Left ventricle myocardium inferior (tissue), 1 donor: ENCODE results near the gene IL1RL1. TPM values are rescaled to one million over a fixed set of nuclear protein-coding genes. Genes with fewer than 3 reads are reported as not detected.

Experiments
- DNase-seq: peaks from one replicate; pipeline ENCODE4 v3.0.0-alpha.2; 2020
- H3K27ac ChIP-seq: fragments of 200-600 bp; replicated peaks from 2 replicates; pipeline ENCODE4 v1.8.0; 2021
- H3K27me3 ChIP-seq: fragments of 200-600 bp; 2 replicates; pipeline ENCODE4 v1.8.0; 2021; ENCODE audit warnings: low read depth
- H3K36me3 ChIP-seq: fragments of 200-600 bp; 2 replicates; pipeline ENCODE4 v1.8.0; 2021
- H3K4me1 ChIP-seq: fragments of 200-600 bp; 2 replicates; pipeline ENCODE4 v1.8.0; 2021
- H3K4me3 ChIP-seq: fragments of 200-600 bp; 2 replicates; pipeline ENCODE4 v1.8.0; 2021; ENCODE audit warnings: mild to moderate bottlenecking, moderate library complexity
- H3K9me3 ChIP-seq: fragments of 200-600 bp; replicated peaks from 2 replicates; pipeline ENCODE4 v1.8.0; 2021
- intact Hi-C: fragments of 100-400 bp; cut with micrococcal nuclease; formaldehyde crosslinking; loops from one replicate; pipeline ENCODE4 v1.11.0; 2022
- total RNA-seq: library from RNA; stranded (reverse); fragmentation: NEBNext Ultra II Directional; extraction: Animal tissue kit (Norgen Biotek cat#: 25700); gene quantifications from one replicate; pipeline ENCODE4 v1.2.1, GENCODE V29; 2021
- TF ChIP-seq, protein P1 (sequence below): fragments of 200-600 bp; IDR thresholded peaks from 2 replicates; pipeline ENCODE4 v1.8.0; 2021; ENCODE audit warnings: antibody characterized with exemption, mild to moderate bottlenecking, borderline replicate concordance
- donor health status: DM: no; HTN: yes; CAD: no; lungs with severe emphysema.

Gene IL1RL1
- total RNA-seq, 1 donor from 2014 or later = 1.1 TPM

DNA sequence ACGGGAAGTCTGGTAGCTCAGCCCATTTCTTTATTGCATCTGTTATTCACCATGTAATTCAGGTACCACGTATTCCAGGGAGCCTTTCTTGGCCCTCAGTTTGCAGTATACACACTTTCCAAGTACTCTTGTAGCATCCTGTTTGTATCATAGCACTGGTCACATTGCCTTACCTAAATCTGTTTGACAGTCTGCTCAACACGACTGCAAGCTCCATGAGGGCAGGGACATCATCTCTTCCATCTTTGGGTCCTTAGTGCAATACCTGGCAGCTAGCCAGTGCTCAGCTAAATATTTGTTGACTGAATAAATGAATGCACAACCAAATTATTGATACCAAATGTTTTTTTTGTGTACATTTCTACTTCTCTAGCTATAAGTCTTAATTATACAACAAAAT, 33.0 kb downstream of the IL1RL1 start:
- no peaks in the 10 kb centered on the region for H3K4me1 ChIP-seq
- H3K36me3 ChIP-seq = no peaks in the 10 kb centered on the region
- intact Hi-C loops = loop anchor here (10.0 kb wide), 1 partner anchor 90 kb away; no protein-coding TSS in a partner anchor
- DNase-seq = no peak
- TF ChIP-seq, protein P1, sequence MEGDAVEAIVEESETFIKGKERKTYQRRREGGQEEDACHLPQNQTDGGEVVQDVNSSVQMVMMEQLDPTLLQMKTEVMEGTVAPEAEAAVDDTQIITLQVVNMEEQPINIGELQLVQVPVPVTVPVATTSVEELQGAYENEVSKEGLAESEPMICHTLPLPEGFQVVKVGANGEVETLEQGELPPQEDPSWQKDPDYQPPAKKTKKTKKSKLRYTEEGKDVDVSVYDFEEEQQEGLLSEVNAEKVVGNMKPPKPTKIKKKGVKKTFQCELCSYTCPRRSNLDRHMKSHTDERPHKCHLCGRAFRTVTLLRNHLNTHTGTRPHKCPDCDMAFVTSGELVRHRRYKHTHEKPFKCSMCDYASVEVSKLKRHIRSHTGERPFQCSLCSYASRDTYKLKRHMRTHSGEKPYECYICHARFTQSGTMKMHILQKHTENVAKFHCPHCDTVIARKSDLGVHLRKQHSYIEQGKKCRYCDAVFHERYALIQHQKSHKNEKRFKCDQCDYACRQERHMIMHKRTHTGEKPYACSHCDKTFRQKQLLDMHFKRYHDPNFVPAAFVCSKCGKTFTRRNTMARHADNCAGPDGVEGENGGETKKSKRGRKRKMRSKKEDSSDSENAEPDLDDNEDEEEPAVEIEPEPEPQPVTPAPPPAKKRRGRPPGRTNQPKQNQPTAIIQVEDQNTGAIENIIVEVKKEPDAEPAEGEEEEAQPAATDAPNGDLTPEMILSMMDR = no peak
- H3K4me3 ChIP-seq = no peak overlapping the region
- no peaks in the 10 kb centered on the region for H3K9me3 ChIP-seq
- H3K27ac ChIP-seq = no peak overlapping the region
- H3K27me3 ChIP-seq = peaks cover 10% of the 10 kb centered on the region

DNA sequence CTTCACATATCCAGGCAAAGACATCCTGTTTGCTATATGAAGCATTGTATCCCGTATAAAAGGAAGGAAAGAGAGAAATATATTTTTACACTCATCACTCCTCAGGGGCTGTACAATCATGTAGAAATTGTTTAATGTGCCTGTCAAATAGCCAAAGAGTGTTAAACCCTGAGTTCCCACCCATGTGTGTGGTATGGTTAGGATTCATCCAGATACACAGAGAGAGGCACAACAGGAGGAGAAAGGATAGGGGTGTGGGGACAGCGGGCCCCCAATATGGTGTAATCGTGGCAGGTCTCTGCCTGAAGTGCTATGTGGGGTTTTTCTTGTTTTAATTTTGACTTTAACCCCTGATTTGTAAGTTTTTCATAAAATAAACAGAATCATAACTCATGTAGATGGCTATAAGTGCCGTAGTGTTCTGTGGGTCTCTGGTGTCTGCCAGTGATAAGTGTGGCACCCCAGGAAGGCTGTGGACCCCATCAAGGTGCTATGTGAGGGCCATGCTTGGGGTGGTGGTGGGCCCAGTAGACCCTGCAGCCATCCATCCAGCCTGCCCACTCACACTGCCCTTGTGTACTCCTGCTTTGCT, 34.1 kb downstream of the IL1RL1 start:
- Histone ChIP-seq H3K4me1 (no peaks in the 10 kb centered on the region), H3K36me3 (no peaks in the 10 kb centered on the region), H3K27ac (no peak overlapping the region), H3K4me3 (no peak overlapping the region), H3K27me3 (peaks cover 10% of the 10 kb centered on the region), H3K9me3 (no peaks in the 10 kb centered on the region)
- intact Hi-C loops = loop anchor here (10.0 kb wide), 1 partner anchor 91 kb away; no protein-coding TSS in a partner anchor
- DNase-seq = no peak
- TF ChIP-seq, protein P1 = no peak

DNA sequence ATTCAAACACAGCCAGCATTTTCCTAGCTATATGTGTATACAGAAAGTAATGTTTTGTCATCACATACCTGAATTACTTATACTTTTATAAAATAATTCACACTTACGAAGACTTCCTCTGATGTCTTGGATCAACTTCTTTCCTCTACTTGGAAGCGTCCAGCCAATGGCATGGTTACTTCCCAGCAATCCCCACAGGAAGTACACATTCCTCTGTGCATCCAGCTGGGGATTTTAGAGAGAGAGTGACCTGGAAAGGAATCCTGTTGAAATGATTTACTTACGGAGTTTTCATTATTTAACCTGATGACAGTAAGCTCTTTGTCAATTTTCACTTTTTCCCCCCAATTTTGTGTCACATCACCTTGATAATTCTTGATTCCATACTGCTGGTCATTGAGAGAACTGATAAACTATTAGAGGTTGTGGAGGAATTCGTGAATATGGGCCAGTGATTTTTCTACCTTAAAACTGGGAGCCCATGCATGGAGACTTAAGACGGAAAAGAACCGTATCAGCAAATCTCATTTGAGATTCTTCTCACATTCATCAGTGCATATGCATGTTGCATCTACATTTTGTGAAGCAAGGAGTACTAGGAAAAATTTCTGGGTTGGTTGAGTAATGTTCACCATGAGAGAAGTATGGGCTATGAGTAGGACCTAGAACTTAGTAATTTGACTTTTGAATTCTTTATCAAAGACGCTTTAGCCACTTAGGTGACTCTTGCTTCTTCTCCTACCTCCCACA, 35.2 kb downstream of the IL1RL1 start:
- TF ChIP-seq, protein P1 = no peak
- no peak for DNase-seq
- no peaks in the 10 kb centered on the region for H3K4me1 ChIP-seq
- H3K9me3 ChIP-seq = no peaks in the 10 kb centered on the region
- H3K27me3 ChIP-seq = peaks cover 10% of the 10 kb centered on the region
- intact Hi-C loops = loop anchor here (10.0 kb wide), 1 partner anchor 92 kb away; no protein-coding TSS in a partner anchor
- H3K27ac ChIP-seq = no peak overlapping the region
- H3K4me3 ChIP-seq = no peak overlapping the region
- H3K36me3 ChIP-seq = no peaks in the 10 kb centered on the region

DNA sequence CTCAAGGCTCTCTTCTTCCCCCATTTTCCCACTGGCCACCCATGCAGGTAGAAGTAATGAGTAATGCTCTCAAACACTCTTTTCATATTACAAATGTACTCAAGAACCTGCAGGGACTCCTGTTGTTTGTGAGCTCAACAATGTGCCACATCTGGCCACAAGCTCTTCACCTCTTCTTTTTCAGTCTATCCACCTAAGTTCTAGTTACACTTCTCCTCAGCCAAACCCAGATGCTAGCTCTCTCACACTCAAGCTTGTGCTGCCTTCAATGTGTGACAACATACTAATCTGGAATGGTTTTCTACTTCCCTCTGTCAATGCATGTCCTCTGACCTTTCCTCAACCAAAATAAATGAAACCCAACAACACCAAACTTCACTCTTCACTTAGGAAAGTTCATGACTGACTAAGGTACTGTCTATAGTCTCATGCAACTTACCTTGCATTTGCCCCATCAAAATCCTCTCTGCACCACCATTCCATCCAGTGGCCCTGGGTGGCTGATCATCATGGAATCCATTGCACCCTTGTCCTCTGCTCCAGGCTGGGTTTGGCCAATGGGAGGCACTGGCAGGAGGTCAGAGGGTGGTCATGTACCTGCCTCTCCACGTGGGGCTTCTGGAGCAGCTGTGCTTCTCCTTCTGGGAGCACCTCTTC, 38.9 kb downstream of the IL1RL1 start:
- H3K4me1 ChIP-seq = peaks cover 3% of the 10 kb centered on the region
- H3K27ac ChIP-seq = no peak overlapping the region
- no peak overlapping the region for H3K4me3 ChIP-seq
- intact Hi-C loops = loop anchor here (10.0 kb wide), 1 partner anchor 325 kb away; no protein-coding TSS in a partner anchor
- TF ChIP-seq, protein P1 = no peak
- H3K9me3 ChIP-seq = no peaks in the 10 kb centered on the region
- H3K36me3 ChIP-seq = no peaks in the 10 kb centered on the region
- DNase-seq = no peak
- peaks cover 6% of the 10 kb centered on the region for H3K27me3 ChIP-seq

DNA sequence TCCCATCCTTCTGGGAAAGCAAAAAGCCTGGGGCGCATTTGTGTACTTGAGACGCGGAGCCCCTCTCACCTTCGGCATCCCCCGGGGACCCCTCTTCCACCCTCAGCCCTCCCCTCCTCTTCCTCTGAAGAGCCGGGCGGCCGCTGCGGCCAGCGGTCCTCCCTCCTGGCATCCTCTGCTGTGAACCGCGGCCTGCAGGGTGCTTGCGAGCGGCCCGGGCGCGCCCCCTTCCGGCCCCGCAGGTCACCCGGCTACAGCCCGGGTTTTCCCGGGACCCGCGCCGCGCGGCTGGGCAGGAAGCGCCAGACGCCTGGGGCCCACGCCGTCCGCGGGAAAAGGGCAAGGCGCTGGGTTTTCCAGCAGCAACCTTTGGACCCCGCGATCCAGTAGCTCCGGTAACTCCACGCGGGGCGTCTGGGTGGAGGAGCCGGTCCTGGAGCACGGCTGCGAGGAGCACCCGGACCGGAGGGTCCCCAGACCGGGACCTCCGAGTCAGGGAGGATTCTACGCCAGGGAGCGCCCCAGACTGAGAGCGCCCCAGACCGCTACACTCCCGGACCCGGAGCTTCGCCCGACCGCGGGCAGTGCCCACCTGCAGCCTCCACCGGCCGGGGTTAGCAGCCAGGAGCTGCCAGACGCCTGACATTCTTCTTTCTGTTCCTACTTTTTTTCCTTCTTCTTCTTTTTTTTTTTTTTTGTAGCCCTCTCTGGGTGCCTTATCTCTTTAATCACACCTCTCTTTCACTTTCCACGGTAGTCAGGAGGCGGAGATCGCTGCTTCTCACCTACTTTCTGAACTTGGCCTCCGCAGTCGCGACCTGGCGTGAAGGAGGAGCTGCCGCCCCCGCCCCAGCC, 44.4 kb downstream of the IL1RL1 start, which contains the start of gene IL18R1:
Gene IL18R1 (plus strand): TSS at position 271 of the 855 bp plus-strand sequence. CDS start 6,865 bp downstream, outside the sequence.
- TF ChIP-seq, protein P1 = peak; percentile 88
- Histone ChIP-seq H3K9me3 (no peaks in the 10 kb centered on the region), H3K4me3 (peak within 1 kb of the TSS; percentile 75), H3K4me1 (peaks cover 18% of the 10 kb centered on the region), H3K27me3 (no peaks in the 10 kb centered on the region), H3K27ac (peak within 1 kb of the TSS; percentile 70), H3K36me3 (no peaks in the 10 kb centered on the region)
- DNase-seq = peak; percentile 83
- intact Hi-C loops = loop anchor here (10.0 kb wide), 1 partner anchor 331 kb away; no protein-coding TSS in a partner anchor
